SK-N-SH treated with all-trans-retinoic acid at 6 μM for 48 hours (cell line): ENCODE data around the gene KCNJ13.

Experiments
- ATAC-seq: fragments of 200-7000 bp; cut with Tn5 transposase; 3 replicates; pipeline ENCODE4 v1.9.1; 2020; ENCODE audit warnings: mild to moderate bottlenecking, moderate library complexity
- ARNTL ChIP-seq: fragments of 450-650 bp; formaldehyde crosslinking; IDR thresholded peaks from 2 replicates; pipeline ENCODE4 v1.5.0; 2020; ENCODE audit warnings: low read depth, mild to moderate bottlenecking, moderate library complexity, borderline replicate concordance
- BACH2 ChIP-seq: fragments of 250-450 bp; sonication (Bioruptor Pico); IDR thresholded peaks from 2 replicates; pipeline ENCODE4 v1.9.0; 2021; ENCODE audit warnings: mild to moderate bottlenecking, borderline replicate concordance
- CSDC2 ChIP-seq: fragments of 250-450 bp; sonication (Bioruptor Pico); IDR thresholded peaks from 2 replicates; pipeline ENCODE4 v1.5.0; 2020; ENCODE audit warnings: mild to moderate bottlenecking, moderate library complexity
- ESRRG ChIP-seq: fragments of 250-450 bp; sonication (Bioruptor Pico); IDR thresholded peaks from 2 replicates; pipeline ENCODE4 v1.6.1; 2021; ENCODE audit warnings: mild to moderate bottlenecking
- GLIS3 ChIP-seq: fragments of 250-450 bp; sonication (Bioruptor Pico); IDR thresholded peaks from 2 replicates; pipeline ENCODE4 v1.5.0; 2020; ENCODE audit warnings: mild to moderate bottlenecking, moderate library complexity
- ISL1 ChIP-seq: fragments of 250-450 bp; sonication (Bioruptor Pico); IDR thresholded peaks from 2 replicates; pipeline ENCODE4 v2.1.2; 2022; ENCODE audit warnings: mild to moderate bottlenecking, moderate library complexity
- OSR1 ChIP-seq: fragments of 250-450 bp; sonication (Bioruptor Pico); IDR thresholded peaks from 2 replicates; pipeline ENCODE4 v1.8.0; 2022; ENCODE audit warnings: moderate library complexity, mild to moderate bottlenecking, inconsistent platforms
- PPARA ChIP-seq: fragments of 250-450 bp; sonication (Bioruptor Pico); IDR thresholded peaks from 2 replicates; pipeline ENCODE4 v1.5.0; 2020; ENCODE audit warnings: mild to moderate bottlenecking, borderline replicate concordance
- RARB ChIP-seq: fragments of 250-450 bp; sonication (Bioruptor Pico); IDR thresholded peaks from 2 replicates; pipeline ENCODE4 v1.8.0; 2021; ENCODE audit warnings: mild to moderate bottlenecking, moderate library complexity
- SNAI2 ChIP-seq: fragments of 250-450 bp; sonication (Bioruptor Pico); IDR thresholded peaks from 2 replicates; pipeline ENCODE4 v1.5.0; 2020; ENCODE audit warnings: mild to moderate bottlenecking, moderate library complexity
- TCF4 ChIP-seq: fragments of 250-450 bp; sonication (Bioruptor Pico); IDR thresholded peaks from 2 replicates; pipeline ENCODE4 v1.8.0; 2021; ENCODE audit warnings: mild to moderate bottlenecking, moderate library complexity, borderline replicate concordance
- TOX ChIP-seq: fragments of 250-450 bp; sonication (Bioruptor Pico); IDR thresholded peaks from 2 replicates; pipeline ENCODE4 v1.8.0; 2021; ENCODE audit warnings: mild to moderate bottlenecking, moderate library complexity, borderline replicate concordance
- ZFP3 ChIP-seq: fragments of 250-450 bp; sonication (Bioruptor Pico); IDR thresholded peaks from 2 replicates; pipeline ENCODE4 v1.5.0; 2020; ENCODE audit warnings: mild to moderate bottlenecking, moderate library complexity
- ZFP30 ChIP-seq: fragments of 450-650 bp; formaldehyde crosslinking; IDR thresholded peaks from 2 replicates; pipeline ENCODE4 v1.5.0; 2022; ENCODE audit warnings: mild to moderate bottlenecking, moderate library complexity
- ZNF565 ChIP-seq: fragments of 450-650 bp; formaldehyde crosslinking; conservative IDR thresholded peaks from 2 replicates; pipeline ENCODE4 v1.5.0; 2020; ENCODE audit warnings: low read depth, mild to moderate bottlenecking, moderate library complexity
- ZNF70 ChIP-seq: fragments of 450-650 bp; formaldehyde crosslinking; IDR thresholded peaks from 2 replicates; pipeline ENCODE4 v1.5.0; 2020; ENCODE audit warnings: mild to moderate bottlenecking, moderate library complexity
- ZNF8 ChIP-seq: fragments of 450-650 bp; formaldehyde crosslinking; IDR thresholded peaks from 2 replicates; pipeline ENCODE4 v1.5.0; 2020; ENCODE audit warnings: mild to moderate bottlenecking, moderate library complexity
- TF ChIP-seq, protein P1 (sequence below): fragments of 250-450 bp; sonication (Bioruptor Pico); IDR thresholded peaks from 2 replicates; pipeline ENCODE4 v1.5.1; 2021; ENCODE audit warnings: mild to moderate bottlenecking, moderate library complexity
- TF ChIP-seq, protein P2 (sequence below): fragments of 250-450 bp; sonication (Bioruptor Pico); IDR thresholded peaks from 2 replicates; pipeline ENCODE4 v1.8.0; 2020; ENCODE audit warnings: mild to moderate bottlenecking, moderate library complexity, borderline replicate concordance
- TF ChIP-seq, protein P3 (sequence below): fragments of 250-450 bp; sonication (Bioruptor Pico); IDR thresholded peaks from 2 replicates; pipeline ENCODE4 v1.5.1; 2020; ENCODE audit warnings: low read depth, mild to moderate bottlenecking, moderate library complexity
- TF ChIP-seq, protein P4 (sequence below): fragments of 250-450 bp; sonication (Bioruptor Pico); IDR thresholded peaks from 2 replicates; pipeline ENCODE4 v1.5.0; 2020; ENCODE audit warnings: mild to moderate bottlenecking, moderate library complexity
- TF ChIP-seq, protein P5 (sequence below): fragments of 250-450 bp; sonication (Bioruptor Pico); IDR thresholded peaks from 2 replicates; pipeline ENCODE4 v1.8.0; 2021; ENCODE audit warnings: low read depth, mild to moderate bottlenecking, moderate library complexity, borderline replicate concordance

The KCNJ13 gene

DNA sequence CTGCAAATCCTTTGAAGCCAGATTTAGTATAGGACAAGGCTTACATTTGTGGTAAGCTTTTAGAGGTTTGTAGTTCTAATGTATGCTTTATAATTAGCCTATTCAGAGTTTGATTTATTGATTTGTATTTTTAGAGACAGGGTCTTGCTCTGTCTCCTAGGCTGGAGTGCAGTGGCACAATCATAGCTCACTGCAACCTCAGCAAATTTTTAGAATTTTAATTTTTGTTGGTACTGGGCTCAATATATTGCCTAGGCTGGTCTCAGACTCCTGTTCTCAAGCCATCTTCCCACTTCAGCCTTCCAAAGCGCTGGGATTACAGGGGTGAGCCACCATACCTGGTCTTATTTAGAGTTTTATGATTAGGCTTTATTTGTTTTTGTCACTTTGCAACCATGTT, 4.5 kb downstream of the KCNJ13 start (continued):
- TF ChIP-seq RARB (CRISPR knock-in tag), result no peak
- TF ChIP-seq ZFP30, result no peak

DNA sequence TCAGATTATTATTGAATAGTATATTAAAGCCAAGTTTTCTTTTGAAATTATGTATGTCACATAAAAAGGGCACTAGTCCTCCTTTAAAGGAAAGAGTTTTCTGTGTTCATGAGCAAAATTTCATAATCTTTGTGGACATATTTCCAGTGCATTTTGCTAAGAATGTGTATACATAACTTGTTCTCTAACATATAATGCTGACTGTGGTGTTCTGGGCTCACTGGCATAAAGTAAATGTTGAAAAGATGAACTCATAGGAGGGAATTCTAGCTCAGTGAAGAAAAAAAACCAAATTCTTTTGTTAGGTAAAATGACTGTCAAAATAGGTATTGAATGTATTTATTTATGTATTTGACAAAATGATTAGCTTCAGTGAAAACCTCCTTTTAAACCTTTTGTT, 6.2 kb downstream of the KCNJ13 start:
- ATAC-seq, result no peak
- TF ChIP-seq BACH2 (no peak), SNAI2 (CRISPR knock-in tag) (no peak), ZNF70 (CRISPR knock-in tag) (no peak), ZNF565 (no peak), ISL1 (CRISPR knock-in tag) (no peak), PPARA (CRISPR knock-in tag) (no peak), ZNF8 (CRISPR knock-in tag) (no peak), ZFP3 (CRISPR knock-in tag) (no peak), GLIS3 (CRISPR knock-in tag) (no peak), ZFP30 (no peak), CSDC2 (CRISPR knock-in tag) (no peak), TCF4 (CRISPR knock-in tag) (no peak), TOX (no peak)
- TF ChIP-seq, protein P1, sequence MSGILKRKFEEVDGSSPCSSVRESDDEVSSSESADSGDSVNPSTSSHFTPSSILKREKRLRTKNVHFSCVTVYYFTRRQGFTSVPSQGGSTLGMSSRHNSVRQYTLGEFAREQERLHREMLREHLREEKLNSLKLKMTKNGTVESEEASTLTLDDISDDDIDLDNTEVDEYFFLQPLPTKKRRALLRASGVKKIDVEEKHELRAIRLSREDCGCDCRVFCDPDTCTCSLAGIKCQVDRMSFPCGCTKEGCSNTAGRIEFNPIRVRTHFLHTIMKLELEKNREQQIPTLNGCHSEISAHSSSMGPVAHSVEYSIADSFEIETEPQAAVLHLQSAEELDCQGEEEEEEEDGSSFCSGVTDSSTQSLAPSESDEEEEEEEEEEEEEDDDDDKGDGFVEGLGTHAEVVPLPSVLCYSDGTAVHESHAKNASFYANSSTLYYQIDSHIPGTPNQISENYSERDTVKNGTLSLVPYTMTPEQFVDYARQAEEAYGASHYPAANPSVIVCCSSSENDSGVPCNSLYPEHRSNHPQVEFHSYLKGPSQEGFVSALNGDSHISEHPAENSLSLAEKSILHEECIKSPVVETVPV (CRISPR knock-in tag), result no peak
- TF ChIP-seq, protein P2, sequence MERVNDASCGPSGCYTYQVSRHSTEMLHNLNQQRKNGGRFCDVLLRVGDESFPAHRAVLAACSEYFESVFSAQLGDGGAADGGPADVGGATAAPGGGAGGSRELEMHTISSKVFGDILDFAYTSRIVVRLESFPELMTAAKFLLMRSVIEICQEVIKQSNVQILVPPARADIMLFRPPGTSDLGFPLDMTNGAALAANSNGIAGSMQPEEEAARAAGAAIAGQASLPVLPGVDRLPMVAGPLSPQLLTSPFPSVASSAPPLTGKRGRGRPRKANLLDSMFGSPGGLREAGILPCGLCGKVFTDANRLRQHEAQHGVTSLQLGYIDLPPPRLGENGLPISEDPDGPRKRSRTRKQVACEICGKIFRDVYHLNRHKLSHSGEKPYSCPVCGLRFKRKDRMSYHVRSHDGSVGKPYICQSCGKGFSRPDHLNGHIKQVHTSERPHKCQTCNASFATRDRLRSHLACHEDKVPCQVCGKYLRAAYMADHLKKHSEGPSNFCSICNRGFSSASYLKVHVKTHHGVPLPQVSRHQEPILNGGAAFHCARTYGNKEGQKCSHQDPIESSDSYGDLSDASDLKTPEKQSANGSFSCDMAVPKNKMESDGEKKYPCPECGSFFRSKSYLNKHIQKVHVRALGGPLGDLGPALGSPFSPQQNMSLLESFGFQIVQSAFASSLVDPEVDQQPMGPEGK (CRISPR knock-in tag), result no peak
- TF ChIP-seq, protein P3, sequence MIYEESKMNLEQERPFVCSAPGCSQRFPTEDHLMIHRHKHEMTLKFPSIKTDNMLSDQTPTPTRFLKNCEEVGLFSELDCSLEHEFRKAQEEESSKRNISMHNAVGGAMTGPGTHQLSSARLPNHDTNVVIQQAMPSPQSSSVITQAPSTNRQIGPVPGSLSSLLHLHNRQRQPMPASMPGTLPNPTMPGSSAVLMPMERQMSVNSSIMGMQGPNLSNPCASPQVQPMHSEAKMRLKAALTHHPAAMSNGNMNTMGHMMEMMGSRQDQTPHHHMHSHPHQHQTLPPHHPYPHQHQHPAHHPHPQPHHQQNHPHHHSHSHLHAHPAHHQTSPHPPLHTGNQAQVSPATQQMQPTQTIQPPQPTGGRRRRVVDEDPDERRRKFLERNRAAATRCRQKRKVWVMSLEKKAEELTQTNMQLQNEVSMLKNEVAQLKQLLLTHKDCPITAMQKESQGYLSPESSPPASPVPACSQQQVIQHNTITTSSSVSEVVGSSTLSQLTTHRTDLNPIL, result no peak
- TF ChIP-seq, all 23 proteins: peak for 0

DNA sequence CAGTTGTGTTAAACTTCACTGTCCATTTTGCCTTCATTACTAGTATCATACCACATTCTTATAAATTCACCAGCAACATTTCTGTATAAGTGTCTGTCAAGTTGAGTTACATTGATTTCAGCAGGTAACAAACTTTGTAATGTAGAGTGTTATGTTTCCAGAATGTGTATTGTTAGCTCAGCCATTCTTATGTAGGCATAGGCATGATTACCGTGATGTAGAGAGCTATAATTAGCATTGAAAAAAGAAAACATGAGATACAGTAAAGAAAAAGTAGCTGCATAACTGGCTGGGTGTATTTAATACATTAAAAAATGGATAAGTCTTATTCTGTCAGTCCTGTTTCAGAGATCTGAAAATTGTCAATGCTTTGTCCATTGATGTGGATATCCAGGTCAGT, 8.5 kb downstream of the KCNJ13 start:
- ATAC-seq, result no peak
- TF ChIP-seq, protein P4, sequence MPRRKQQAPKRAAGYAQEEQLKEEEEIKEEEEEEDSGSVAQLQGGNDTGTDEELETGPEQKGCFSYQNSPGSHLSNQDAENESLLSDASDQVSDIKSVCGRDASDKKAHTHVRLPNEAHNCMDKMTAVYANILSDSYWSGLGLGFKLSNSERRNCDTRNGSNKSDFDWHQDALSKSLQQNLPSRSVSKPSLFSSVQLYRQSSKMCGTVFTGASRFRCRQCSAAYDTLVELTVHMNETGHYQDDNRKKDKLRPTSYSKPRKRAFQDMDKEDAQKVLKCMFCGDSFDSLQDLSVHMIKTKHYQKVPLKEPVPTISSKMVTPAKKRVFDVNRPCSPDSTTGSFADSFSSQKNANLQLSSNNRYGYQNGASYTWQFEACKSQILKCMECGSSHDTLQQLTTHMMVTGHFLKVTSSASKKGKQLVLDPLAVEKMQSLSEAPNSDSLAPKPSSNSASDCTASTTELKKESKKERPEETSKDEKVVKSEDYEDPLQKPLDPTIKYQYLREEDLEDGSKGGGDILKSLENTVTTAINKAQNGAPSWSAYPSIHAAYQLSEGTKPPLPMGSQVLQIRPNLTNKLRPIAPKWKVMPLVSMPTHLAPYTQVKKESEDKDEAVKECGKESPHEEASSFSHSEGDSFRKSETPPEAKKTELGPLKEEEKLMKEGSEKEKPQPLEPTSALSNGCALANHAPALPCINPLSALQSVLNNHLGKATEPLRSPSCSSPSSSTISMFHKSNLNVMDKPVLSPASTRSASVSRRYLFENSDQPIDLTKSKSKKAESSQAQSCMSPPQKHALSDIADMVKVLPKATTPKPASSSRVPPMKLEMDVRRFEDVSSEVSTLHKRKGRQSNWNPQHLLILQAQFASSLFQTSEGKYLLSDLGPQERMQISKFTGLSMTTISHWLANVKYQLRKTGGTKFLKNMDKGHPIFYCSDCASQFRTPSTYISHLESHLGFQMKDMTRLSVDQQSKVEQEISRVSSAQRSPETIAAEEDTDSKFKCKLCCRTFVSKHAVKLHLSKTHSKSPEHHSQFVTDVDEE, result no peak
- TF ChIP-seq ZNF70 (CRISPR knock-in tag), result no peak
- TF ChIP-seq TCF4 (CRISPR knock-in tag), result no peak
- no peak for TF ChIP-seq RARB (CRISPR knock-in tag)
- TF ChIP-seq, protein P5, sequence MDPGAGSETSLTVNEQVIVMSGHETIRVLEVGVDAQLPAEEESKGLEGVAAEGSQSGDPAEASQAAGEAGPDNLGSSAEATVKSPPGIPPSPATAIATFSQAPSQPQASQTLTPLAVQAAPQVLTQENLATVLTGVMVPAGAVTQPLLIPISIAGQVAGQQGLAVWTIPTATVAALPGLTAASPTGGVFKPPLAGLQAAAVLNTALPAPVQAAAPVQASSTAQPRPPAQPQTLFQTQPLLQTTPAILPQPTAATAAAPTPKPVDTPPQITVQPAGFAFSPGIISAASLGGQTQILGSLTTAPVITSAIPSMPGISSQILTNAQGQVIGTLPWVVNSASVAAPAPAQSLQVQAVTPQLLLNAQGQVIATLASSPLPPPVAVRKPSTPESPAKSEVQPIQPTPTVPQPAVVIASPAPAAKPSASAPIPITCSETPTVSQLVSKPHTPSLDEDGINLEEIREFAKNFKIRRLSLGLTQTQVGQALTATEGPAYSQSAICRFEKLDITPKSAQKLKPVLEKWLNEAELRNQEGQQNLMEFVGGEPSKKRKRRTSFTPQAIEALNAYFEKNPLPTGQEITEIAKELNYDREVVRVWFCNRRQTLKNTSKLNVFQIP, result no peak
- TF ChIP-seq, protein P2 (CRISPR knock-in tag), result no peak
- TF ChIP-seq ISL1 (CRISPR knock-in tag), result no peak
- TF ChIP-seq OSR1 (CRISPR knock-in tag), result no peak
- TF ChIP-seq, protein P3, result no peak
- no peak for TF ChIP-seq ESRRG
- TF ChIP-seq ARNTL (CRISPR knock-in tag), result no peak
- no peak for TF ChIP-seq ZNF8 (CRISPR knock-in tag)
- TF ChIP-seq ZNF565, result no peak
- TF ChIP-seq ZFP30, result no peak
- TF ChIP-seq GLIS3 (CRISPR knock-in tag), result no peak
- TF ChIP-seq TOX, result no peak
- TF ChIP-seq CSDC2 (CRISPR knock-in tag), result no peak
- TF ChIP-seq, protein P1 (CRISPR knock-in tag), result no peak
